Forelimb muscle (tissue), 1 donor: ENCODE measurements around the gene FKBP1C. TPM values are rescaled to one million over a fixed set of nuclear protein-coding genes. Genes with fewer than 3 reads are reported as not detected.
"Not testable (repeated sequence)": the region's sequence is repeated elsewhere in the genome, so short reads cannot be mapped to it uniquely, and the experiment has no call there.

Experiments used
- DNase-seq: peaks from one replicate; pipeline ENCODE4 v3.0.0-alpha.2; 2013; ENCODE audit warnings: low read depth
- polyA plus RNA-seq: library from polyadenylated mRNA; unstranded; fragments of 120-200 nt; gene quantifications from one replicate; pipeline ENCODE4 v1.2.1, GENCODE V29; 2013; ENCODE audit not compliant: insufficient read length

FKBP1C gene
- polyA plus RNA-seq: 0.25 TPM

GRCh38 chr6:63211343-63211742 lies at the start of gene FKBP1C:
Gene FKBP1C, plus strand, starts transcription at chr6:63211469.
- DNase-seq: not testable (repeated sequence)

GRCh38 chr6:63164047-63164803 lies 47.0 kb upstream of the FKBP1C start:
- DNase-seq: not testable (repeated sequence)

- no peak for DNase-seq
Observed at GRCh38 chr6:63174173-63174572, 37.1 kb upstream of the FKBP1C start.

GRCh38 chr6:63176181-63176580 lies 35.1 kb upstream of the FKBP1C start:
- no peak for DNase-seq

- DNase-seq: no peak
Observed at GRCh38 chr6:63180367-63180766, 30.9 kb upstream of the FKBP1C start.

GRCh38 chr6:63186970-63187369 lies 24.3 kb upstream of the FKBP1C start:
- DNase-seq: no peak

- DNase-seq: no peak
Observed at GRCh38 chr6:63188828-63189227, 22.4 kb upstream of the FKBP1C start.

GRCh38 chr6:63193324-63193723 lies 17.9 kb upstream of the FKBP1C start:
- DNase-seq: no peak

- DNase-seq: no peak
Observed at GRCh38 chr6:63197741-63198140, 13.5 kb upstream of the FKBP1C start.

- no peak for DNase-seq
Observed at GRCh38 chr6:63213325-63213724, 2.1 kb downstream of the FKBP1C start.

- no peak for DNase-seq
Observed at GRCh38 chr6:63214816-63215215, 3.5 kb downstream of the FKBP1C start.

- no peak for DNase-seq
Observed at GRCh38 chr6:63224179-63224578, 12.9 kb downstream of the FKBP1C start.

- not testable (repeated sequence) for DNase-seq
Observed at GRCh38 chr6:63225987-63226386, 14.7 kb downstream of the FKBP1C start.

- DNase-seq: not testable (repeated sequence)
Observed at GRCh38 chr6:63227928-63228894, 16.9 kb downstream of the FKBP1C start.

- DNase-seq: not testable (repeated sequence)
Observed at GRCh38 chr6:63230027-63230426, 18.8 kb downstream of the FKBP1C start.

- DNase-seq: not testable (repeated sequence)
Observed at GRCh38 chr6:63230511-63230910, 19.2 kb downstream of the FKBP1C start.

GRCh38 chr6:63236398-63236817 lies 25.1 kb downstream of the FKBP1C start:
- no peak for DNase-seq

- no peak for DNase-seq
Observed at GRCh38 chr6:63245420-63245819, 34.2 kb downstream of the FKBP1C start.

- no peak for DNase-seq
Observed at GRCh38 chr6:63245909-63246308, 34.6 kb downstream of the FKBP1C start.

GRCh38 chr6:63246581-63246980 lies 35.3 kb downstream of the FKBP1C start:
- DNase-seq: no peak

GRCh38 chr6:63249875-63250482 lies 38.7 kb downstream of the FKBP1C start:
- DNase-seq: no peak

- no peak for DNase-seq
Observed at GRCh38 chr6:63259153-63259552, 47.9 kb downstream of the FKBP1C start.
